HG02588 (cell line): ENCODE measurements around the gene HAO1.
"Not testable (repeated sequence)": the region's sequence is repeated elsewhere in the genome, so short reads cannot be mapped to it uniquely, and the experiment has no call there.

Experiments used
- ATAC-seq: cut with Tn5 transposase; IDR thresholded peaks from one replicate; pipeline ENCODE4 v1.9.1; 2021; ENCODE audit warnings: mild to moderate bottlenecking, moderate library complexity; ENCODE audit not compliant: unreplicated experiment

Gene HAO1

DNA sequence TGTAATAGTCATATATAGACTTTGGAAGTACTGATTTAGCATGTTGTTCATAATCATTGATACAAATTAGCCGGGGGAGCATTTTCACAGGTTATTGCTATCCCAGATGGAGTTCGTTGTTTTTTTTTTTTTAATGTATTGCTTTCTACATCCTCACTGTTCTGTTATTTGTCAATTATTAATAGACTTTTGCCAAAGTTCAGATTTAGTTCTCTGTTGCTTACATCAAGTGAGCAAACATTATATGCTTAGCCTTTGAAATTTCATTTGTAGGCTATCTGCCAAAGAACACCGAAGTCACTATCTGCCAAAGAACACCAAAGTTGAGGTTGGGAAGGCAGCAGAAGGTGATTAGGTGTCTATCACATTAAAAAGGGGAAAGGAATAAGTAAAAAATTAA lies at the start of gene HAO1:
HAO1 (minus strand) TSS at position 118 of the 400 bp plus-strand sequence; CDS start at position 82, 36 bp downstream.
- ATAC-seq = no peak

DNA sequence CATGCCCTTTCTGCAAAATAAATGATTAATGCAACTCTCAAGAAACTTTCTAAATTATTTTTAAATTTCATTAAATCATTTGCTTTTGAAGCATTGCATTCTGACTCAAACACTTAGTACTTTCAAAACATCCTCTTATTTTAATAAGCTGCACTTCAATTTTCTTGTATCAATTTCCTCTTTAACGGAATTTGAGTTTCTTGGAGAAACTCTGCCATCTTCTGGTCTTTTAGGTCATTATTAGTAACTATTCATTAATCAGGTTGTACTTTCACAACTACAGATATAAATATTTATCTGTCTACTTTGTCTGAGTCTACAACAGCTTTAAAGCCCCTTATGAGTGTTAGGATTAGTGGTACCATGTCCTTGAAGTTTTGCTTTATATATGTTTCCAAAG lies 49.1 kb upstream of the HAO1 start:
- no peak for ATAC-seq

DNA sequence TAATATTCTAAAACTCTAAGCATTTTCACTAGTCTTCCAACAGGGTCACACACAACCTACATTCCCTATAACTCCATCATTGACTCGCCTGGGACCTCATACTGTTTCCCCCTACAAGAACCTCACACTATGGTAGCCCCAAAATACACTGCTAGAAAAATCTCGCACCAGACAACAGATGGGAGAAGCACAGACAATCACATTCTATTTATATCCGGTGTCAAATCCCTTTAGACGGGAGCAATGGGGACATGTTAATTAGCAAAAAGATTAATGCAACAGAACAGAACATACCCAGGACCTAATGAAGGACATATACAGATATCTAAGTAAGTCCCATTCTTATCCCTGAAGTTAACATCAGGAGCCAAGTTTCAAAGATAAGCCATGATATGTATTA lies 45.7 kb upstream of the HAO1 start:
- no peak for ATAC-seq

DNA sequence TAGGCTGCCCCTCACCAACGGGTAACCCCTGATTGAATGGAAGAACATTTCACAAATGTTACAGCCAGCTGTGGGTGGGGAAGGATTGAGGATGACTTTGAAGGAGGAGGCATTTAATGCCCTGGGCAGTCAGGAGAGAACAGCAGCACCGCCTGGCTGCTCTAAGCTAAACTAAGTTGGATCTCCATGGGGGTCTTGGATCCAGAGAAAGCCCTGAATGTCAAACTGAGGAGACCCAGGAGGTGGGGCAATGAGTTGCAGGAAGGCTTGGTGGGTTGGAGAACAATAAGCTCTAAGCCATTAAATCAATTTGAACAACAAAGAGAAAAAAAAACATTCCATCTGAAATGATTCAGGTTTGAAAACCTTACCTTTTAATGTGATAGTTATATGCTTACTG lies 43.9 kb upstream of the HAO1 start:
- ATAC-seq = no peak

DNA sequence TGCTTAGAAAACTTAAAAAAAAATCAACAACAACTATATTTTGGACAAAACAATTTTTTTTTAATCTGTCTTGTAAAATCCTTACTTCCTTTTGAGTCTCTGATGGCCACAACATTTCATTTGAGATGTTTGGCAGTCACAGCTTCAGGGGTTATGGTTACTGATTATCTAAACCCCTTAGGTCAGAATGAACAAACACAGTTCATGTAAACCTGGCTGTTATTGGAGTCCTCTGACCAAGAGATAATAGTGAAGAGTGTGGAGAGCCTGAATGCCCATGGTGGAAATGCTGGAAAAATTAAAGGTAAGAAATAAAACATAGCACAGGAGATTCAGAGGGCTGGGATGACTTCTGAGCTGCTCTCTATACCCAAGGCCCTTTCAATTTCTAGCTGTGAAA lies 41.1 kb upstream of the HAO1 start:
- ATAC-seq = no peak

DNA sequence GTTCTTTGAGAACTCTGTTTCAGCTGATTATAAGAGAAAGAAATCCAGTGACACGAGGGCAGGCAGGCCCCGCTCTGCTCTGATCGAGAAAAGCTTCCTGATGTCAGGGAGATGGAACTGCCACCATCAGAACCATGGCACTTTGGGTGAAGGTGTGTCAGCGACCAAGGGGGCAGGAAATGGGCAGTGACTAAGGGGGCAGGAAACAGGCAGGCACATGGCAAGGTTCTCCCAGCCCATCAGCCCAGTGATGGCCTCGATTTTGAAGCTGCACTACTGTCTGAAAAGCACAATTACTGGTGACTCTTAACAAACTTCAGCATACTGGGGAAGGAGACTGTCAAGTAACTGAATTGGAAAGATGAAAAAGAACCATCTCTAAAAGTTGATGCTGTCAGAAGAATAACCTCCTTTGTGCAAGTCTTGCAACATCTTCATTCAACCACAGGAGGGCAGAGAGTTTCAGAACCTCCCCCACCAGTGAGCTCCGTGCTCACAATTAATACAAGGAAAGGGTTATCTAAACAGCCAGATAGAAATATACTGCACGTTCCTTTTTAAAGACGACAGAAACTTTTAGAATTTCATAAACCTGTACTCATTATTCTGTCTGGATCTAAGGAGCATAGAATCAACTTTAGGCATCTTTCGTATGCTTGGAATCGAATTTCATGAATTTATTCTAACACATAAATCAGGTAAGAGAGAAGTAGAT lies 40.2 kb upstream of the HAO1 start:
- peak; percentile 73 for ATAC-seq

DNA sequence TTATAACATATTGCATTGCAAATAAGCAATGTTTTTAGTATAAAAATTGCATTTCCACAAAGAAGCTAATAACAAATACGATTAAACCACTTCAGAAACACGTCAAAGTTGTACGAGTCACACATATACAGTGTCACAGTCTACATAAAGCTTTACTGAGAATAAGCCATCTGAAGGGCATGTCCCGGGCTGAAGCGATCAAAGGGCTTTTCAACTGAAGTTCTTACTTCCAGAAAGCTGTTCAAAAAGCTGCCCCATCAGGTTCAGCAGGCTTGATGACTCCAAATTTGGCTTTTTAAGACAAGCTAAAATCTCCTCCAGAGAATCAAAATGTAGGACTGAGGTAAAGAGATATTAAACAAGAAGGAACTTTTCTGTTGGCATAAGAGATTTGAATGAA lies 37.5 kb upstream of the HAO1 start:
- ATAC-seq = no peak

DNA sequence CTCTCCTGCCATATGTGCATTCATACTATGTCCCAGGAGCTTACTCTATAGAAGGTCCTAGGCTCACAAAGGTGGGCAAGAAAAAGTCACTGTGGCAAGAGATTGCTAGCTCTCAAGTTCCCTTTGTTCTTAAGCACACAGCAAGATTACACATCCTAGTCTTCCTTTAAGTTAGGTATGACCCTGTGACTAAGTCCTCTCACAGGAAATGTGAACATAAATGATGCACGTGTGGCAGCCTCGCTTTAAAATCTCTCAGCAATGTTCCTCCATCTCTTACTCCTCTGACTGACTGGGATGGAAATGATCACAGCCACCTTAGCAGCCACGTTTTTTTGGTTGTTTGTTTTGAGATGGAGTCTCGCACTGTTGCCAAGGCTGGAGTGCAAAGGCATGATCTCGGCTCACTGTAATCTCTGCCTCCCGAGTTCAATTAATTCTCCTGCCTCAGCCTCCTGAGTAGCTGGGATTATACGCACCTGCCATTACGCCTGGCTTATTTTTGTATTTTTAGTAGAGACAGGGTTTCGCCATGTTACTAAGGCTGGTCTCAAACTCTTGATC lies 35.7 kb upstream of the HAO1 start:
- ATAC-seq = no peak

DNA sequence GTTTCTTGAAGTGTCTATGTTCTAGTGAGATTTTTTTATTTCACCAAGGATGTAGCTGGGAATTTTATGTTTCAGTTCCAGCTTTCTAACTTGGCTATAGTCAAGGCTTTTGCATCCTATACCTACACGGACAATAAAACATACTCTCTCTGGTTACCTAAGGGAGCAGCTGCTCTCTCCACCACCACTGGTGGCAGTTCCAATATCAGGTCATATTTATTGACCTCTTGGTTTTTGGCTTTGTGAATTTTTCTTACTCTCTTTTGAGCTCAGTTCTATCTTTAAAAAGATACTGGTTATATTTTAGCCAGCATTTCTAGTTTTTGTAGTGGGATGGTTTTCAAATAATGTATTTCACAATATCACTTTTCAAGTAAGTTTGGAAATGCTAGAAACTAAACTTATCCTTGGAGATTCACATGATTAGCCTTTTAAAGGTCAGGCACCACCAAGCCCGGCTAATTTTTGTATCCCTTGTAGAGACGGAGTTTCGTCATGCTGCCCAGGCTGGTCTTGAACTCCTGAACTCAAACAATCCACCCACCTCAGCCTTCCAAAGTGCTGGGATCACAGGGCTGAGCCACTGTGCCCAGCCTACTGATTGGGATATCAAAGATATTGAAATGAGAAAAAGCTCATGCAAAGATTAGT lies 34.7 kb upstream of the HAO1 start:
- ATAC-seq = no peak

DNA sequence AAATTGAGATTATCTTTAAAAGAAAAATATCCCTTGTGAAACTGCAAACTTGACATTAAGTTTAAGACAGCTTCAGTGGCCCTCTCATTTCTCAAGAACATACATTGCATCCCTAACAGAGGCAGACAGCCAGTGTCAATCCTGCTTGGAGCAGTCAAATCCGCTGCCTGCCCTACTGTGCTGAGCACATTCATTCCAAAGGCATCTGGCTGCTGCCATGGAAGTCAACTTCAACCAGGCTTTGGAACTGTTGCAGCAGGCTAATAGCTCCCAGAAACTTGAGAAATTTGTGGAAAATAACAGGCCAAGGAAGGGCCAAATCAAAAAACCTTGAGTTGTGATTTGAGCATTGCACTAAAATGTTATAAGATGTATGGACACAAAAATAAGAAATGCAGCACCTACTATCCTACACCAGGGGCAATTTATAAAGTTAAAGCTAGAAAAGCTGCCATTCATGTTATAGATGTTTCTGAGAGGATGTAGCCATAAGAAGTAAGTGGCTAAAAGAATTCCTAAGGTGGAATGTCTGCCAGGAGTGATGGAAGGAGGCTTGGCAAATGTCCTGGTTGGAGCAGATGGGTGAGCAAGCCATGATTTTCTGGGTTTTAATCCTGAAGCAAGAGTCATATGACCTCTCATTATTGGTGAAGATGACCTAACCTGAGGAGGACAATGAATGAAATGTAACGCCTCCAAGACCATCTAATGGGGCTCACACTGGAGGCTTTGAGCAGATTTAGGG lies 31.4 kb upstream of the HAO1 start:
- ATAC-seq = no peak

DNA sequence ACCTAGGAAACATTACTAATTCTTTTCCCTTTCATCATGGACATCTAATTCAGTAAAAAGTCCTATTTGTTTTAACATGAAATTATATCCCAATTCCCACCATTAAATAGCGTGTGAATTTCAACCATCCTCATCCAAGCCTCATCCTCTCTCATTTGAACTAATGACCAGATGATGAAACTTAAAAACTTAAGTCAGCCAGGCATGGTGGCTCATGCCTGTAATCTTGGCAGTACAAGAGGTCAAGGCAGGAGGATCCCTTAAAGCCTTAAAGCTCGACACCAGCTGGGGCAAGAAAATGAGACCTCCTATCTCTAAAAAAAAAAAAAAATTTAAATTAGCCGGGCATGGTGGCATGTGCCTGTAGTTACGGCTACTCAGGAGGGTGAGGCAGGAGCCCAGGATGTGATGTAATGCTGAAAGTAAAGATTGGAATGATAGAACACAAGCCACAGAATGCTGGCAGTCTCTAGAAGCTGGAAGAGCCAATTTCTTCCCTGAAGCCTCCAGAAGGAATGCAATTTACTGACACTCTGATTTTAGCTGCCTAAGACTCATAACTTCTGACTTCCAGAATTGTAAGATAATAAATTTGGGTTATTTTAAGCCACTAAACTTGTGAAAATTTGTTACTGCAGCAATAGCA lies 27.1 kb upstream of the HAO1 start:
- no peak for ATAC-seq

DNA sequence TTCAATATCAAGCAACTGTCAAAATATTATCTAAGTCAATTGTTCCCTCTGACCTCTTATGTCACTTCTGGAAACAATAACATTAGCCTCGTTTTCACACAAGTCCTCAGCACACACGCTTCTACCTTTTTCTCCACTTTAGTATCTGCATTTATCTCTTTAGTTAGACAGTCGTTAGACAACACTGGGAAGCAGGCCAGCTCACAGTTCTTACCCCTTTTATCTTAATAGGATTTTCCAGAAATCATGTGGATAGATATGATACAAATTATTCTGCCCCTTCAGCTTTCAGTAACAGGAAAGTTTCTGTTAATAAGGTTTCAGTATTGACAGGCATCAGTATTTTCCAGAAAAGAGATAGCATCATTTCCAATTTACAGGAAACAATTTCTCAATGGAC lies 25.9 kb upstream of the HAO1 start:
- ATAC-seq = no peak

DNA sequence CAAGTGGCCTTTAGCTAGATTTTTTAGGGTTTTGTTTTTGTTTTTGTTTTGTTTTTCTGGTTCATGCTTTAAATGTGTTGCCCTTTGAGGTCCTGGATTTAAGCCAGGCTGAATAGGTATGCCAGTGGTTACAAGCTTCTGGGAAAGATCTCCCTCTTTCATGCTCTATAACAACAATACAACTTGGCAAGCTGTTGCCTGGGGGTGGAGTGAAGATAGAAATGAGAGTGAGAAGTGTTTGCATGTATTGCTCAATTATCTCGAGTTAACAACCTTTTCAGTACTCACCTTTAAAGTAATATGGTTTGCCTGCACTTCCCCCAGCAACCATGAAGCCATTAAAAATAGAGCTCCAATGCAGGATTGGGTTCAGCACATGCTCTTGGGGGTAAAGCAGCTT lies 19.2 kb upstream of the HAO1 start:
- ATAC-seq = no peak

DNA sequence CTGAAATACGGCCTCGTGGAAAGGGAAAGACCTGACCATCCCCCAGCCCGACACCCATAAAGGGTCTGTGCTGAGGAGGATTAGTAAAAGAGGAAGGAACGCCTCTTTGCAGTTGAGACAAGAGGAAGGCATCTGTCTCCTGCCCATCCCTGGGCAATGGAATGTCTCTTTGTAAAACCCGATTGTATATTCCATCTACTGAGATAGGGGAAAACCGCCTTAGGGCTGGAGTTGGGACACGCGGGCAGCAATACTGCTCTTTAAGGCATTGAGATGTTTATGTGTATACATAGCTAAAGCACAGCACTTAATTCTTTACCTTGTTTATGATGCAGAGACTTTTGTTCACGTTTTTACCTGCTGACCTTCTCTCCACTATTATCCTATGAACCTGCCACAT lies 16.3 kb upstream of the HAO1 start:
- not testable (repeated sequence) for ATAC-seq

DNA sequence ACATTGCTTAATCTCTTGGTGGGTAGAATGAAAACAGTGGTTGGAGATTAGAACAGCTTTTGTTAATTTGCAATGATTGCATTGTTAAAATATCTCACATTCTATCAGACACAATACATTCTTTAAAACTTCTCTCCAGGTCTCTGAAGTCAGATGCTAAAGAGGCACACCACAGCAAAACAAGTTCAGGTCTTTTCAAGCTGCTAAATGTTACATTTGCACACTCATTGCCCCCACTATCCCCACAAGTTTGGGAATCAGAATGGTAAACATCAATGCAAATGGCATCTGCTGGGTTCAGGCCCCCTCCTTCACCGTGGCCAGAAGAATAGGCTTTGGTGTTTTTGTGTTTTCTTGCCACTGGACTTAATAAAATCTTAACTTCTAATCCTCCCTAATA lies 10.1 kb upstream of the HAO1 start:
- ATAC-seq = no peak

DNA sequence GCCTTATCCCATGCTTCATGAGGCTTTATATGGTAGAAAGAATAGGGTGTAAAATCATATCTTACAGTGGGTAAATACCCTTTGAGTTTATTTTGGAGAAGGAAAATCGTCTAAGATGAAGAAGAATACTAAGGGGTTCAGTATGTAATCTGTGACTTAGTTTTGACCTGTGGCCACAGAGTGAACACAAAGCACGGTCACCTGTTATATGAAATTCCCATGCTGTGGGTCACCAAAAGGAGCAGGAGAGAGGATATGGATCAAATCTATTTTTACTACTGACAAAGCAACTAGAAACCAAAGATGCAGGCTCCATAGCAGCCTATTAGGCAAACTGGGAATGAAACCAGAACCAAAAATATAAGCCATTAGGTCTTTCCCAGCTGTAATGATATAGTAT lies 3.6 kb upstream of the HAO1 start:
- ATAC-seq = no peak

DNA sequence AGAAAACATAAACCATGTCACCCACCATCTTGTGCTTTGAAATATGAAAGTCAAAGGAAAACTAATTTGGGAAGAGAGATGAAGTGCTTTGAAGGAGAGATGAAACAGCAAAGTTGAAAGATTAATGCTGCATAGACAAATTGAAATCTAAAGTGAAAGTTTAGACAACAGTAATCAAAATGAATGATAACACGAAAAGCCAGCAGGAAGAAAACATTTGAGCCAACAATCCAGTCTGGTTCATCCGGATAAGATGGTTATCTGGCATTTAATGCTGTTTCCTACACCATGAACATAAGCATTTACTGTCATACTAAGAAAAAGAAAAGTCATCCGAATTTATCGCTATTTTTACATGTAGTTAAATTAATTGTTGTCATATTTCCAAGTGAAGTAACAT lies 595 bp downstream of the HAO1 start:
- no peak for ATAC-seq

DNA sequence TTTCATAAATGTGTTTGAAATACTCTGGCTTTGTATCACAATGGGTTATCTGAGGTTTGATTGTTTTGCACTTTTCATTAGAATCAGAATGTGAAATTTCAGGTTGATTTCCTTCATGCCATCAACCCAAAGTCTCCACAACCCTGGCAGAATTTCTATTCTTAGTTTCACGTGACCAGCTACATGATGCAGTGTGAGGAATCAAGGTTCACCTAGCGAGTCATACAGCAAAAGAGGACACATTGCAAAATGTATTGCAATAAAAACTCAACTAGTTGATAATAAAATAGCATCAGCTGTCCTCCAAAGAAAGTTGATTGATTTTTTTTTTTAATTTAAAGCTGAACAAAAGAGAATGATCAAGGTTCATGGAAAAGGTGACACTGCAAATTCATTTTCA lies 2.2 kb downstream of the HAO1 start:
- no peak for ATAC-seq

DNA sequence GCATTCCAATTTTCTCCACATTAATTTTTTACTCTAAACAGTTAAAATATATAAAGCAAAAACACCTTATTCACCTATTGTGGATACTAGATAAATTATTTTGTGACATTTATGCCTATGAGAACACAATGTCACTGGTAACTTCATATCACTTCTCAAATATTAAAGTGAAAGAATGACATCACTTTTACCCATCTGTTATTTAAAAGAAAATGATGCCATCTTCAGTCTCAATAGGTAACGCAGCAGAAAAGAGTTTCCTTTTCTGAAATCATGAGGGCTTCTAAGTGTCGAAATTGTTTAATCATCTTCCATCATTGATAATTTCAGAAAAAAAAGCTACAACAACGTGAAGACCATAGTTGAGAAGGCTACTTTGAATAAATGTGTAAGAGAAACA lies 2.9 kb downstream of the HAO1 start:
- no peak for ATAC-seq

DNA sequence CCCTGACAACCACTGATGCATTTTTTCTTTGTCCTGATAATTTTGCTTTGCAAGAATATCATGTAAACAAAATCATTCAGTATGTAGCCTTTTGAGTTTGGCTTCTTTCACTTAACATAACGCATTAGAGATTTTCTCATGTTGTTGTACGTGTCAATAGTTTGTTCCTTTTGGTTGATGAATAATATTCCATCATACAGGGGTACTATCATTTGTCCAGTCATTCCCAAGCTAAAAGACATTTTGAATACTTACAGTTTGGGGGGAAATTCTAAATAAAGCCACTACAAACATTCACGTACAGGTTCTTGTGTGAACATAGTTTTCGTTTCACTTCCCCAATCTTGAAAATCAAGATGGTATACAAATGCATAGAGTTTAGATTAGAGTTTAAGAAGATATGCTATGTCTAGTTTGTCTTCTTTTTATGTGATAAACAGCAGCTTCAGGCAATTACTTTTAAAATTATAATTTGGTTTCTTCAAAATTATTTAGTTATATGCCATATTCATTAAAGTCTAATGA lies 5.2 kb downstream of the HAO1 start:
- no peak for ATAC-seq

DNA sequence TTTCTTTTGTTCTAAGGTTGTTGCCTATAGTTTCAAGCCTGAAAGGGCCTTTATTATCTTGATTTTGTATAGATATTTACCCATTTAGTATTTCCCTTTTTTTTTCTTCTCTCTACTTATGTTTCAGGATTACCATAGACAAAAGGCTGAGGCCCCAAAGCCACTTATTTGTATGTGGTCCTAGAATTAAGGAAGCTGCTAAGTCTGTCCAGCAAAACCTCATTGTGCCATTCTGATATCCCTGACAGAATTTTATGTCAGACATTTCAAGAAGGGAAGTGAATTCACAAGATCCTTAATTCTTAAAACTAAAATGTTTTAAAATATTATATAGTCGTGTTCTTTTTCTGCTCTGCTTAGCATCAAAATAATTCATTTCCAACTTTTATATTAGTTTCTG lies 6.9 kb downstream of the HAO1 start:
- no peak for ATAC-seq
